Adrenal gland (tissue), 5 donors: ENCODE measurements around the gene OLA1.

ENCODE experiments used
- POLR2A ChIP-seq, 2 donors: fragments of 450-650 bp; IDR thresholded peaks; one replicate each; pipeline ENCODE4 v1.6.1; 2017; ENCODE audit warnings: antibody characterized with exemption in 2 of 2, mild to moderate bottlenecking in 2 of 2, moderate library complexity in 1 of 2
- TF ChIP-seq, protein P1 (sequence below), 6 experiments: fragments of 450-650 bp in 4 of 6; fragments of 200-600 bp in 2 of 6; sonication (generic) in 1 of 6; IDR thresholded peaks; 1 replicate in 5 of 6; 2 replicates in 1 of 6; pipeline versions ENCODE4 v1.5.1 to v1.8.0; 2016 to 2021; ENCODE audit warnings: antibody characterized with exemption in 6 of 6, mild to moderate bottlenecking in 2 of 6, moderate library complexity in 1 of 6
- donor health status: DM: no; HTN: no; CAD: no.

DNA sequence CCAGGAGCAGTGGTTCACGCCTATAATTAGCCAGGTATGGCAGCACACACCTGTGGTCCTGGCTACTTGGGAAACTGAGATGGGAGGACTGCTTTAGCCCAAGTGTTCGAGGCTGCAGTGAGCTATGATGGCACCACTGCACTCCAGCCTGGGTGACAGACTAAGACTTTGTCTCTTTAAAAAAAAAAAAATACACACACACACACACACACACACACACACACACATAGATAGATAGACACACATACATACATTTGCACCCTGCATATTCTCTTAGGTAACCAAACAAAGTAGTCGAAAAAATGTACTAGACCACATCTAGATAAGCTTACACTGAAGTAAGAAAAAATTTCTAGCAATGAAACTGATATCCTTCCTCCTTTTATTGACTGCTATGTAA lies 86.8 kb downstream of the OLA1 start:
- TF ChIP-seq, protein P1, sequence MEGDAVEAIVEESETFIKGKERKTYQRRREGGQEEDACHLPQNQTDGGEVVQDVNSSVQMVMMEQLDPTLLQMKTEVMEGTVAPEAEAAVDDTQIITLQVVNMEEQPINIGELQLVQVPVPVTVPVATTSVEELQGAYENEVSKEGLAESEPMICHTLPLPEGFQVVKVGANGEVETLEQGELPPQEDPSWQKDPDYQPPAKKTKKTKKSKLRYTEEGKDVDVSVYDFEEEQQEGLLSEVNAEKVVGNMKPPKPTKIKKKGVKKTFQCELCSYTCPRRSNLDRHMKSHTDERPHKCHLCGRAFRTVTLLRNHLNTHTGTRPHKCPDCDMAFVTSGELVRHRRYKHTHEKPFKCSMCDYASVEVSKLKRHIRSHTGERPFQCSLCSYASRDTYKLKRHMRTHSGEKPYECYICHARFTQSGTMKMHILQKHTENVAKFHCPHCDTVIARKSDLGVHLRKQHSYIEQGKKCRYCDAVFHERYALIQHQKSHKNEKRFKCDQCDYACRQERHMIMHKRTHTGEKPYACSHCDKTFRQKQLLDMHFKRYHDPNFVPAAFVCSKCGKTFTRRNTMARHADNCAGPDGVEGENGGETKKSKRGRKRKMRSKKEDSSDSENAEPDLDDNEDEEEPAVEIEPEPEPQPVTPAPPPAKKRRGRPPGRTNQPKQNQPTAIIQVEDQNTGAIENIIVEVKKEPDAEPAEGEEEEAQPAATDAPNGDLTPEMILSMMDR (IDR thresholded peaks at IDR 0.05): no peak
- no peak for TF ChIP-seq POLR2A (IDR thresholded peaks at IDR 0.05)
